SK-MEL-5 (cell line): ENCODE results near the gene PTPRD. TPM values are rescaled to one million over a fixed set of nuclear protein-coding genes. Genes with fewer than 3 reads are reported as not detected.
"Not testable (repeated sequence)": the region's sequence is repeated elsewhere in the genome, so short reads cannot be mapped to it uniquely, and the experiment has no call there.

ENCODE experiments used
- DNase-seq: peaks from one replicate; pipeline ENCODE4 v3.0.0-alpha.2; 2016; ENCODE audit warnings: low read depth, low spot score
- in situ Hi-C: cut with HindIII; loops from 2 replicates; pipeline ENCODE4 v1.10.0; 2016; ENCODE audit warnings: low sequenced_read_pairs, high pct_unique_total_duplicates, low pct_unique_long_range_greater_than_20kb
- total RNA-seq: library from RNA; depleted of rRNA; stranded (reverse); fragments of >200 nt; shearing (Covaris generic); gene quantifications from 2 replicates; pipeline ENCODE4 v1.2.3, GENCODE V29; 2014

Gene PTPRD
- total RNA-seq, 1 experiment from 2014 or later = 2.1 TPM

- in situ Hi-C loops = no loop called here
- DNase-seq = no peak
These were observed 1225.2 kb downstream of the PTPRD start for GRCh38 chr9:9387511-9388115.

GRCh38 chr9:9362332-9362731 lies 1250.5 kb downstream of the PTPRD start:
- no peak for DNase-seq
- in situ Hi-C loops = no loop called here

- DNase-seq = peak; percentile 3
- in situ Hi-C loops = no loop called here
These were observed 1259.8 kb downstream of the PTPRD start for GRCh38 chr9:9352877-9353481.

- DNase-seq = peak; percentile 1
- in situ Hi-C loops = no loop called here
These were observed 1271.6 kb downstream of the PTPRD start for GRCh38 chr9:9341203-9341602.

- DNase-seq = no peak
- in situ Hi-C loops = no loop called here
These were observed 1275.7 kb downstream of the PTPRD start for GRCh38 chr9:9337129-9337528.

- in situ Hi-C loops = no loop called here
- no peak for DNase-seq
These were observed 1286.1 kb downstream of the PTPRD start for GRCh38 chr9:9326749-9327148.

- DNase-seq = peak; percentile 31
- in situ Hi-C loops = no loop called here
These were observed 1293.8 kb downstream of the PTPRD start for GRCh38 chr9:9319007-9319406.

- DNase-seq, in situ Hi-C loops: not testable (repeated sequence)
These were observed 1302.1 kb downstream of the PTPRD start for GRCh38 chr9:9310743-9311142.

GRCh38 chr9:9305600-9305999 lies 1307.2 kb downstream of the PTPRD start:
- no peak for DNase-seq
- in situ Hi-C loops = no loop called here

GRCh38 chr9:9299134-9299533 lies 1313.7 kb downstream of the PTPRD start:
- DNase-seq = no peak
- in situ Hi-C loops = no loop called here

- DNase-seq = no peak
- in situ Hi-C loops = no loop called here
These were observed 1326.8 kb downstream of the PTPRD start for GRCh38 chr9:9286001-9286400.

- in situ Hi-C loops = no loop called here
These were observed 1328.6 kb downstream of the PTPRD start for GRCh38 chr9:9284201-9284600.

GRCh38 chr9:9283159-9283986 lies 1329.4 kb downstream of the PTPRD start:
- in situ Hi-C loops = no loop called here
- DNase-seq = no peak

More at GRCh38 chr9:9284201-9284600, 1328.6 kb downstream of the PTPRD start:
- no peak for DNase-seq

- DNase-seq = no peak
These were observed 1337.2 kb downstream of the PTPRD start for GRCh38 chr9:9275601-9276000.

GRCh38 chr9:9257999-9258498 lies 1354.8 kb downstream of the PTPRD start:
- no peak for DNase-seq
- in situ Hi-C loops = no loop called here

More at GRCh38 chr9:9275601-9276000, 1337.2 kb downstream of the PTPRD start:
- in situ Hi-C loops = no loop called here

GRCh38 chr9:9246726-9247125 lies 1366.1 kb downstream of the PTPRD start:
- no peak for DNase-seq
- in situ Hi-C loops = no loop called here

GRCh38 chr9:9231946-9232345 lies 1380.9 kb downstream of the PTPRD start:
- in situ Hi-C loops = no loop called here
- no peak for DNase-seq

GRCh38 chr9:9229269-9229668 lies 1383.5 kb downstream of the PTPRD start:
- in situ Hi-C loops = no loop called here
- no peak for DNase-seq
